ENCODE results near the gene KIAA0232. TPM values are rescaled to one million over a fixed set of nuclear protein-coding genes. Genes with fewer than 3 reads are reported as not detected.
A peak's percentile ranks its signal among the peaks of the same experiment; 100 is the strongest.
"Not testable (repeated sequence)": the region's sequence is repeated elsewhere in the genome, so short reads cannot be mapped to it uniquely, and the experiment has no call there.

The KIAA0232 gene
- total RNA-seq, 1 experiment from 2014 or later, result 5.5 TPM

- Histone ChIP-seq H3K4me2 (ENCODE audit: low read length) (no peak overlapping the region), H3K27ac (ENCODE audit: low read length) (no peak overlapping the region), H3K9me3 (ENCODE audit: low read length) (no peaks in the 10 kb centered on the region), H3K36me3 (ENCODE audit: low read depth, low read length) (peaks cover 5% of the 10 kb centered on the region), H3K9me2 (replicated peaks; ENCODE audit: low read length) (no peaks in the 10 kb centered on the region), H2AFZ (ENCODE audit: low read length) (no peak overlapping the region), H3K4me1 (ENCODE audit: insufficient read depth, low read length) (peaks cover 8% of the 10 kb centered on the region), H3K9ac (ENCODE audit: low read length) (no peak overlapping the region), H3K27me3 (ENCODE audit: low read length) (no peaks in the 10 kb centered on the region), H4K20me1 (ENCODE audit: low read length) (peaks cover 9% of the 10 kb centered on the region; the same call in 1 of the 2 replicates), H3K79me2 (ENCODE audit: low read length) (peaks cover 97% of the 10 kb centered on the region), H3K4me3 (ENCODE audit: low read length) (no peak overlapping the region), H3F3A (ENCODE audit: low read length, unreplicated experiment) (no peaks in the 10 kb centered on the region)
- DNase-seq (no peak), ATAC-seq (no peak)
- BruUV-seq (replicated peaks), result no TSS peak
- ChIA-PET CTCF (no interaction called here), POLR2A (ENCODE audit: unreplicated experiment) (no interaction called here)
- intact Hi-C loops (cut with micrococcal nuclease), result no loop called here
- TF ChIP-seq EZH2phosphoT487 (IDR thresholded peaks at IDR 0.05; ENCODE audit: borderline replicate concordance, low read length) (no peak), EZH2 (IDR thresholded peaks at IDR 0.05; ENCODE audit: low read length, unreplicated experiment) (no peak), CTCF (conservative IDR thresholded peaks at IDR 0.05; ENCODE audit: low read depth, low read length) (no peak)
Observed at GRCh38 chr4:6795821-6796220, 13.3 kb downstream of the KIAA0232 start.

- CTCF ChIA-PET; POLR2A ChIA-PET (ENCODE audit: unreplicated experiment); H3K9me2 ChIP-seq (replicated peaks; ENCODE audit: low read length); H3K9me3 ChIP-seq (ENCODE audit: low read length); intact Hi-C loops (cut with micrococcal nuclease); H3K36me3 ChIP-seq (ENCODE audit: low read depth, low read length); H3K4me2 ChIP-seq (ENCODE audit: low read length); BruUV-seq (replicated peaks); H3K27me3 ChIP-seq (ENCODE audit: low read length); H4K20me1 ChIP-seq (ENCODE audit: low read length); ATAC-seq; H3K9ac ChIP-seq (ENCODE audit: low read length); H3K27ac ChIP-seq (ENCODE audit: low read length); H3K4me3 ChIP-seq (ENCODE audit: low read length); H2AFZ ChIP-seq (ENCODE audit: low read length); DNase-seq; H3F3A ChIP-seq (ENCODE audit: low read length, unreplicated experiment): not testable (repeated sequence)
- H3K79me2 ChIP-seq (ENCODE audit: low read length), result peaks cover 98% of the 10 kb centered on the region
- H3K4me1 ChIP-seq (ENCODE audit: insufficient read depth, low read length), result peaks cover 17% of the 10 kb centered on the region
Observed at GRCh38 chr4:6797368-6797767, 14.8 kb downstream of the KIAA0232 start.

GRCh38 chr4:6799091-6799490 is 16.6 kb downstream of the KIAA0232 start:
- no peaks in the 10 kb centered on the region for H3F3A ChIP-seq (ENCODE audit: low read length, unreplicated experiment)
- peaks cover 4% of the 10 kb centered on the region for H3K36me3 ChIP-seq (ENCODE audit: low read depth, low read length)
- no peaks in the 10 kb centered on the region for H3K9me3 ChIP-seq (ENCODE audit: low read length)
- TF ChIP-seq EZH2 (IDR thresholded peaks at IDR 0.05; ENCODE audit: low read length, unreplicated experiment), result no peak
- H3K27me3 ChIP-seq (ENCODE audit: low read length), result no peaks in the 10 kb centered on the region
- ATAC-seq (peak; percentile 22; the same call in 1 of the 2 replicates), DNase-seq (no peak)
- no peak overlapping the region for H3K9ac ChIP-seq (ENCODE audit: low read length)
- no peak overlapping the region for H2AFZ ChIP-seq (ENCODE audit: low read length)
- no TSS peak for BruUV-seq (replicated peaks)
- ChIA-PET POLR2A (ENCODE audit: unreplicated experiment) (no interaction called here), CTCF (no interaction called here)
- H3K27ac ChIP-seq (ENCODE audit: low read length), result no peak overlapping the region
- H3K4me2 ChIP-seq (ENCODE audit: low read length), result no peak overlapping the region
- H3K4me3 ChIP-seq (ENCODE audit: low read length), result no peak overlapping the region
- H3K79me2 ChIP-seq (ENCODE audit: low read length), result peaks cover 96% of the 10 kb centered on the region
- no peaks in the 10 kb centered on the region for H3K9me2 ChIP-seq (replicated peaks; ENCODE audit: low read length)
- H3K4me1 ChIP-seq (ENCODE audit: insufficient read depth, low read length), result peaks cover 31% of the 10 kb centered on the region
- intact Hi-C loops (cut with micrococcal nuclease), result no loop called here
- H4K20me1 ChIP-seq (ENCODE audit: low read length), result peaks cover 19% of the 10 kb centered on the region; the same call in 1 of the 2 replicates

- Histone ChIP-seq H3K9me3 (ENCODE audit: low read length) (no peaks in the 10 kb centered on the region), H3K36me3 (ENCODE audit: low read depth, low read length) (peaks cover 4% of the 10 kb centered on the region; the same call in 1 of the 2 replicates), H3K4me3 (ENCODE audit: low read length) (no peak overlapping the region), H3K4me1 (ENCODE audit: insufficient read depth, low read length) (peaks cover 41% of the 10 kb centered on the region), H4K20me1 (ENCODE audit: low read length) (peaks cover 21% of the 10 kb centered on the region; the same call in 1 of the 2 replicates), H3K79me2 (ENCODE audit: low read length) (peaks cover 88% of the 10 kb centered on the region), H3K27ac (ENCODE audit: low read length) (no peak overlapping the region), H3K4me2 (ENCODE audit: low read length) (no peak overlapping the region), H3F3A (ENCODE audit: low read length, unreplicated experiment) (no peaks in the 10 kb centered on the region), H3K9me2 (replicated peaks; ENCODE audit: low read length) (no peaks in the 10 kb centered on the region), H2AFZ (ENCODE audit: low read length) (no peak overlapping the region), H3K9ac (ENCODE audit: low read length) (no peak overlapping the region), H3K27me3 (ENCODE audit: low read length) (no peaks in the 10 kb centered on the region)
- CTCF ChIA-PET, result no interaction called here
- POLR2A ChIA-PET (ENCODE audit: unreplicated experiment), result no interaction called here
- DNase-seq, result peak; percentile 16
- peak; percentile 49 for ATAC-seq
- intact Hi-C loops (cut with micrococcal nuclease), result no loop called here
- TF ChIP-seq CTCF (conservative IDR thresholded peaks at IDR 0.05; ENCODE audit: low read depth, low read length) (no peak), EZH2phosphoT487 (IDR thresholded peaks at IDR 0.05; ENCODE audit: borderline replicate concordance, low read length) (no peak), EZH2 (IDR thresholded peaks at IDR 0.05; ENCODE audit: low read length, unreplicated experiment) (no peak)
- no TSS peak for BruUV-seq (replicated peaks)
Observed at GRCh38 chr4:6802025-6802424, 19.5 kb downstream of the KIAA0232 start.
